ENCODE data around the gene KCNMA1.

- TF ChIP-seq, protein P1, sequence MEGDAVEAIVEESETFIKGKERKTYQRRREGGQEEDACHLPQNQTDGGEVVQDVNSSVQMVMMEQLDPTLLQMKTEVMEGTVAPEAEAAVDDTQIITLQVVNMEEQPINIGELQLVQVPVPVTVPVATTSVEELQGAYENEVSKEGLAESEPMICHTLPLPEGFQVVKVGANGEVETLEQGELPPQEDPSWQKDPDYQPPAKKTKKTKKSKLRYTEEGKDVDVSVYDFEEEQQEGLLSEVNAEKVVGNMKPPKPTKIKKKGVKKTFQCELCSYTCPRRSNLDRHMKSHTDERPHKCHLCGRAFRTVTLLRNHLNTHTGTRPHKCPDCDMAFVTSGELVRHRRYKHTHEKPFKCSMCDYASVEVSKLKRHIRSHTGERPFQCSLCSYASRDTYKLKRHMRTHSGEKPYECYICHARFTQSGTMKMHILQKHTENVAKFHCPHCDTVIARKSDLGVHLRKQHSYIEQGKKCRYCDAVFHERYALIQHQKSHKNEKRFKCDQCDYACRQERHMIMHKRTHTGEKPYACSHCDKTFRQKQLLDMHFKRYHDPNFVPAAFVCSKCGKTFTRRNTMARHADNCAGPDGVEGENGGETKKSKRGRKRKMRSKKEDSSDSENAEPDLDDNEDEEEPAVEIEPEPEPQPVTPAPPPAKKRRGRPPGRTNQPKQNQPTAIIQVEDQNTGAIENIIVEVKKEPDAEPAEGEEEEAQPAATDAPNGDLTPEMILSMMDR (IDR thresholded peaks at IDR 0.05; ENCODE audit: poor library complexity, severe bottlenecking): no peak
- TF ChIP-seq POLR2AphosphoS5 (IDR thresholded peaks at IDR 0.05) (no peak), EZH2 (IDR thresholded peaks at IDR 0.05; ENCODE audit: borderline replicate concordance, insufficient read depth, low read length, poor library complexity, severe bottlenecking) (no peak), RAD21 (conservative IDR thresholded peaks at IDR 0.05) (no peak), SMC3 (conservative IDR thresholded peaks at IDR 0.05; ENCODE audit: poor library complexity) (no peak)
Observed at GRCh38 chr10:77504196-77504872, 133.3 kb downstream of the KCNMA1 start.

All from neural cell (in vitro differentiated cells).